ENCODE measurements around the gene STK32C.

Gene STK32C

GRCh38 chr10:132275426-132276178 is 32.1 kb downstream of the STK32C start:
- TF ChIP-seq CTCF (IDR thresholded peaks at IDR 0.05; ENCODE audit: low read length, missing control alignments) = no peak
- no peak overlapping the region for H3K4me3 ChIP-seq (replicated peaks; ENCODE audit: low read depth, low read length)
- no peak for DNase-seq (ENCODE audit: low read depth)

GRCh38 chr10:132274986-132275385 is 32.8 kb downstream of the STK32C start:
- no peak for DNase-seq (ENCODE audit: low read depth)
- H3K4me3 ChIP-seq (replicated peaks; ENCODE audit: low read depth, low read length) = no peak overlapping the region
- TF ChIP-seq CTCF (IDR thresholded peaks at IDR 0.05; ENCODE audit: low read length, missing control alignments) = no peak

- no peak overlapping the region for H3K4me3 ChIP-seq (replicated peaks; ENCODE audit: low read depth, low read length)
- no peak for TF ChIP-seq CTCF (IDR thresholded peaks at IDR 0.05; ENCODE audit: low read length, missing control alignments)
- no peak for DNase-seq (ENCODE audit: low read depth)
Observed at GRCh38 chr10:132274581-132274980, 33.2 kb downstream of the STK32C start.

- H3K4me3 ChIP-seq (replicated peaks; ENCODE audit: low read depth, low read length) = no peak overlapping the region
- DNase-seq (ENCODE audit: low read depth) = no peak
- no peak for TF ChIP-seq CTCF (IDR thresholded peaks at IDR 0.05; ENCODE audit: low read length, missing control alignments)
Observed at GRCh38 chr10:132273966-132274365, 33.8 kb downstream of the STK32C start.

- no peak overlapping the region for H3K4me3 ChIP-seq (replicated peaks; ENCODE audit: low read depth, low read length)
- DNase-seq (ENCODE audit: low read depth) = no peak
- no peak for TF ChIP-seq CTCF (IDR thresholded peaks at IDR 0.05; ENCODE audit: low read length, missing control alignments)
Observed at GRCh38 chr10:132273304-132273944, 34.3 kb downstream of the STK32C start.

- no peak for TF ChIP-seq CTCF (IDR thresholded peaks at IDR 0.05; ENCODE audit: low read length, missing control alignments)
- no peak overlapping the region for H3K4me3 ChIP-seq (replicated peaks; ENCODE audit: low read depth, low read length)
- peak; percentile 54 for DNase-seq (ENCODE audit: low read depth)
Observed at GRCh38 chr10:132272231-132272971, 35.3 kb downstream of the STK32C start.

Measured in fibroblast of pulmonary artery (primary cell).